Endothelial cell (in vitro differentiated cells): ENCODE data around the gene FOLR1. TPM values are rescaled to one million over a fixed set of nuclear protein-coding genes. Genes with fewer than 3 reads are reported as not detected.

Source experiments
- DNase-seq: peaks from one replicate; pipeline ENCODE4 v3.0.0; 2021; ENCODE audit warnings: low spot score
- H3K27ac Mint-ChIP-seq: one replicate; pipeline ENCODE4 v1.8.0; 2021; ENCODE audit warnings: mixed read lengths, inconsistent platforms; ENCODE audit not compliant: unreplicated experiment
- H3K27me3 Mint-ChIP-seq: one replicate; pipeline ENCODE4 v1.8.0; 2021; ENCODE audit warnings: mild to moderate bottlenecking, moderate library complexity, mixed read lengths, inconsistent platforms; ENCODE audit not compliant: unreplicated experiment
- H3K36me3 Mint-ChIP-seq: one replicate; pipeline ENCODE4 v1.8.0; 2021; ENCODE audit warnings: mild to moderate bottlenecking, low read depth, mixed read lengths, inconsistent platforms; ENCODE audit not compliant: unreplicated experiment
- H3K4me1 Mint-ChIP-seq: one replicate; pipeline ENCODE4 v1.8.0; 2021; ENCODE audit warnings: mild to moderate bottlenecking, mixed read lengths, inconsistent platforms; ENCODE audit not compliant: unreplicated experiment
- H3K4me3 Mint-ChIP-seq: one replicate; pipeline ENCODE4 v1.8.0; 2021; ENCODE audit warnings: mild to moderate bottlenecking, mixed read lengths, inconsistent platforms; ENCODE audit not compliant: unreplicated experiment
- H3K9me3 Mint-ChIP-seq: one replicate; pipeline ENCODE4 v1.8.0; 2021; ENCODE audit warnings: mixed read lengths, inconsistent platforms; ENCODE audit not compliant: unreplicated experiment
- total RNA-seq: library from RNA; stranded (reverse); fragmentation: NEBNext Ultra II Directional; extraction: Animal tissue kit (Norgen Biotek cat#: 25700); gene quantifications from one replicate; pipeline ENCODE4 v1.2.1, GENCODE V29; 2021; ENCODE audit not compliant: unreplicated experiment
- TF ChIP-seq, protein P1 (sequence below): fragments of 200-600 bp; sonication (generic); IDR thresholded peaks from one replicate; pipeline ENCODE4 v1.5.0; 2021; ENCODE audit warnings: antibody characterized with exemption; ENCODE audit not compliant: unreplicated experiment

Gene FOLR1
- total RNA-seq, 1 donor from 2014 or later = not detected

DNA sequence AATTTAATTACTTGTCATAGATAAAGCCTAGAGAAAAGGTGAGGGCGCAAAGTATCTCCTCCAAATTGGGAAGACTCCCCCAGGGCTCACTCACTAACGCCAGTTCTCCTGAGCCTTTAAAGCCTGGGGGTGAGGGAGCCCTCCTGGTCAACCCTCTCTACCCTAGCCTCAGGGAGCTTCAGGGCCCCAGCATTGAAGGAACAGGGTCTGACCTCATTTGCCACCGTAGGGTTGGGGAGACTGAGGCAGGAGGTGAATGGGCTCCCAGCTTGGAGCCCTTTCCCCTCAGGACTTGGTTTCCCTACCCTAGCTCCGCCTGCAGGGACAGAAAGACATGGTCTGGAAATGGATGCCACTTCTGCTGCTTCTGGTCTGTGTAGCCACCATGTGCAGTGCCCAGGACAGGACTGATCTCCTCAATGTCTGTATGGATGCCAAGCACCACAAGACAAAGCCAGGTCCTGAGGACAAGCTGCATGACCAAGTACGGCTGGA, 26.4 kb downstream of the FOLR1 start:
- peaks cover 15% of the 10 kb centered on the region for H3K4me1 Mint-ChIP-seq
- peaks cover 1% of the 10 kb centered on the region for H3K27me3 Mint-ChIP-seq
- no peaks in the 10 kb centered on the region for H3K9me3 Mint-ChIP-seq
- peaks cover 3% of the 10 kb centered on the region for H3K36me3 Mint-ChIP-seq
- no peak for DNase-seq
- no peak overlapping the region for H3K4me3 Mint-ChIP-seq
- TF ChIP-seq, protein P1, sequence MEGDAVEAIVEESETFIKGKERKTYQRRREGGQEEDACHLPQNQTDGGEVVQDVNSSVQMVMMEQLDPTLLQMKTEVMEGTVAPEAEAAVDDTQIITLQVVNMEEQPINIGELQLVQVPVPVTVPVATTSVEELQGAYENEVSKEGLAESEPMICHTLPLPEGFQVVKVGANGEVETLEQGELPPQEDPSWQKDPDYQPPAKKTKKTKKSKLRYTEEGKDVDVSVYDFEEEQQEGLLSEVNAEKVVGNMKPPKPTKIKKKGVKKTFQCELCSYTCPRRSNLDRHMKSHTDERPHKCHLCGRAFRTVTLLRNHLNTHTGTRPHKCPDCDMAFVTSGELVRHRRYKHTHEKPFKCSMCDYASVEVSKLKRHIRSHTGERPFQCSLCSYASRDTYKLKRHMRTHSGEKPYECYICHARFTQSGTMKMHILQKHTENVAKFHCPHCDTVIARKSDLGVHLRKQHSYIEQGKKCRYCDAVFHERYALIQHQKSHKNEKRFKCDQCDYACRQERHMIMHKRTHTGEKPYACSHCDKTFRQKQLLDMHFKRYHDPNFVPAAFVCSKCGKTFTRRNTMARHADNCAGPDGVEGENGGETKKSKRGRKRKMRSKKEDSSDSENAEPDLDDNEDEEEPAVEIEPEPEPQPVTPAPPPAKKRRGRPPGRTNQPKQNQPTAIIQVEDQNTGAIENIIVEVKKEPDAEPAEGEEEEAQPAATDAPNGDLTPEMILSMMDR = no peak
- H3K27ac Mint-ChIP-seq = no peak overlapping the region

DNA sequence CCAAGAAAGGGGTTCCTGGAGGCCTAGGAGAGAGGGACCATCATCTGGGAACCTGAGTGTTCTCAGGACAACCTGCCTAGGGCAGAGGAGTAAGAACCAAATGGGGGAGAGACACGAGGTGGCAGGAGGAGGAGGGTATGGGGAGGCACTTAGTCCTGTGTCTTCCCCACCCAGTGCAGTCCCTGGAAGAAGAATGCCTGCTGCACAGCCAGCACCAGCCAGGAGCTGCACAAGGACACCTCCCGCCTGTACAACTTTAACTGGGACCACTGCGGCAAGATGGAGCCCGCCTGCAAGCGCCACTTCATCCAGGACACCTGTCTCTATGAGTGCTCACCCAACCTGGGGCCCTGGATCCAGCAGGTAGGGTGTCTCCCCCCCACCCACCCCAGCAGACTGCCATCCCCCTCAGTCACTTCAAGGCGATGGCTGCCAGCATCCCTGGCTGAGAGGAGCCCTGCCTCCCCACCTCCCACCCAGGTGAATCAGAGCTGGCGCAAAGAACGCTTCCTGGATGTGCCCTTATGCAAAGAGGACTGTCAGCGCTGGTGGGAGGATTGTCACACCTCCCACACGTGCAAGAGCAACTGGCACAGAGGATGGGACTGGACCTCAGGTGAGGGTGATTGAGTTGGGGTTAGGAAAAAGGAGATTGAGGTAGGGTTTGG, 28.9 kb downstream of the FOLR1 start:
- Mint-ChIP-seq H3K27ac (no peak overlapping the region), H3K4me1 (peaks cover 22% of the 10 kb centered on the region), H3K36me3 (peaks cover 3% of the 10 kb centered on the region), H3K9me3 (no peaks in the 10 kb centered on the region), H3K27me3 (peaks cover 6% of the 10 kb centered on the region), H3K4me3 (no peak overlapping the region)
- TF ChIP-seq, protein P1 = no peak
- DNase-seq = no peak

DNA sequence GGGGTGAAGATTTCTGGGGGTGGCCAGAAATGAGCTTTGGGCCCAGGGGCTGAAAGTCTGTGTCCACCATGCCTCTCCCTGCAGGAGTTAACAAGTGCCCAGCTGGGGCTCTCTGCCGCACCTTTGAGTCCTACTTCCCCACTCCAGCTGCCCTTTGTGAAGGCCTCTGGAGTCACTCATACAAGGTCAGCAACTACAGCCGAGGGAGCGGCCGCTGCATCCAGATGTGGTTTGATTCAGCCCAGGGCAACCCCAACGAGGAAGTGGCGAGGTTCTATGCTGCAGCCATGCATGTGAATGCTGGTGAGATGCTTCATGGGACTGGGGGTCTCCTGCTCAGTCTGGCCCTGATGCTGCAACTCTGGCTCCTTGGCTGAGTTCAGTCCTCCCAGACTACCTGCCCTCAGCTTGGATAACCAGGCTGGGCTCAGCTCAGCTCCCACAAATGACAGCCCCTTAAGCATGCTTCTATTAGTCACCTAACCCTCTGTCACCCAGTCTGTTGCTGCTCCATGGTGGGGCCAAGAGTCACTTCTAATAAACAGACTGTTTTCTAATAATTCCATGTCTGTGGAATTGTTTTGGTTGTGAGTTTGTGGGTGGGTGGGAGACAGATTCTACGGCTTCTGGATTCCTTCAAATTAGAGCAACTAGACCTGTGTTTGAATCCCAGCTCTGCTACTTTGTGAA, 29.6 kb downstream of the FOLR1 start:
- H3K27ac Mint-ChIP-seq = no peak overlapping the region

DNA sequence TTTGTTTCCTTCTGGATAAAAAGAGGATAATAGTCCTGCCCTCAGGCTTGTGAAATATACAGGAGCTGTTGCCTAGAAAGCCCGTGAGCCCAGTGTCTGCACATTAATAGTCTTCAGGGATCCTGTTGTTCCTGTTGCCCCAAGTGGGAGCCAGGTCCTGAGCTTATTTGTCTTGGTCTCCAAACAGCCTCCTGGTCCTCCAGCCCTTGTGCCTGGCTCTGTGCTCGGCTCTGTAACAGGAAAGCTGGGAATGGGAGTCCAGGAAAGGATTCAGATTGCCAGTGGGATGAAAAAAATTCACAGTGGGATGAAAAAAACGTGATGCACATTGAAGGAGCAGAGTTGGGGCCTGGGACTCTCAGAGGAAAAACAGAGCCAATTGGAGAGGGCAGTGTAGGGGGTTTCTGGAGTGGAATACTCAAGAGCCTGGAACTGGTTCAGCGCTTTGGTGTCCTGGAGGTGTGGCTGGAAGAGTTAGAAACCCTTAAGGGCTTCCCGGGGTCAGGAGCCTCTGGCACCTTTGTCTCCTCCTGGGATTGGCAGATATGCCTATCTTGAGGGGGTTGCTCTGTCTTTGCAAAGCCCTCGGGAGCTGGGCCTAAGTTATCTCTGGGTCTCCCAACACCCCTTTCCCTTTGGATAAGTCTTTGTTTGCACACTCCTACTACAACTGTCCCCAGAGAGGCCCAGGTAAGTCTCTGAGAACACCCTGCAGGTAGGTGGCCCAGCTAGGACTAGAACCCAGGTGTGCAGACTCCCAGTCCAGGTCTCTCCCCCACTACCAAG, 30.4 kb downstream of the FOLR1 start:
- Mint-ChIP-seq H3K9me3 (no peaks in the 10 kb centered on the region), H3K4me3 (peak overlapping the region; percentile 86), H3K27ac (peak overlapping the region; percentile 13), H3K36me3 (peaks cover 3% of the 10 kb centered on the region), H3K27me3 (peaks cover 10% of the 10 kb centered on the region), H3K4me1 (peaks cover 17% of the 10 kb centered on the region)
- TF ChIP-seq, protein P1 = no peak
- no peak for DNase-seq

More for the DNA sequence above, 29.6 kb downstream of the FOLR1 start:
- H3K4me1 Mint-ChIP-seq = peaks cover 20% of the 10 kb centered on the region
- H3K36me3 Mint-ChIP-seq = peaks cover 3% of the 10 kb centered on the region
- H3K4me3 Mint-ChIP-seq = no peak overlapping the region
- H3K27me3 Mint-ChIP-seq = peaks cover 10% of the 10 kb centered on the region
- TF ChIP-seq, protein P1 = no peak
- no peaks in the 10 kb centered on the region for H3K9me3 Mint-ChIP-seq
- DNase-seq = no peak
